Ishikawa (cell line): ENCODE measurements around the gene SLC26A6.

Source experiments
- CREB1 ChIP-seq: IDR thresholded peaks from 2 replicates; pipeline ENCODE4 v1.6.1; 2012; ENCODE audit warnings: low read depth
- EGR1 ChIP-seq: IDR thresholded peaks from 2 replicates; pipeline ENCODE4 v1.6.1; 2012
- EP300 ChIP-seq: IDR thresholded peaks from 2 replicates; pipeline ENCODE4 v1.6.1; 2012; ENCODE audit warnings: borderline replicate concordance
- FOXM1 ChIP-seq: IDR thresholded peaks from 2 replicates; pipeline ENCODE4 v1.6.1; 2012; ENCODE audit warnings: low read depth, borderline replicate concordance
- RAD21 ChIP-seq: IDR thresholded peaks from 2 replicates; pipeline ENCODE4 v1.6.1; 2012; ENCODE audit warnings: low read depth
- TF ChIP-seq, protein P1 (sequence below): IDR thresholded peaks from 2 replicates; pipeline ENCODE4 v1.6.1; 2012; ENCODE audit warnings: low read depth, mild to moderate bottlenecking
- TF ChIP-seq, protein P2 (sequence below): IDR thresholded peaks from 2 replicates; pipeline ENCODE4 v1.6.1; 2012

DNA sequence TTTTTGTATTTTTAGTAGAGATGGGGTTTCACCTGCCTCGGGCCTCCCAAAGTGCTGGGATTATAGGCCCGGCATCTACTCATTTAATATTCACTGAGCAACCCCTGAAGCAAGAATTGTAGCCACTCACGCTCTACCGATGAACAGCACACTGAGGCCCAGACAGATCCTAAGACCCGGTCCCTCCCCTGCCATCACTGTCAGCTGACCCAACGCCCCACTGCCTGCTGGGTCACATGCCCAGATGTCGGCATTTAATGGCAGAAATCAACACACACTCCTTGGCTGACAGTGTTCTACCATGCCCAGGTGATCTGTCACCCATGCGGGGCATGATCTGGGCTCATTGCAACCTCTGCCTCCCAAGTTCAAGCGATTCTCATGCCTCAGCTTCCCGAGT is 10.5 kb downstream of the SLC26A6 start:
- TF ChIP-seq, protein P1, sequence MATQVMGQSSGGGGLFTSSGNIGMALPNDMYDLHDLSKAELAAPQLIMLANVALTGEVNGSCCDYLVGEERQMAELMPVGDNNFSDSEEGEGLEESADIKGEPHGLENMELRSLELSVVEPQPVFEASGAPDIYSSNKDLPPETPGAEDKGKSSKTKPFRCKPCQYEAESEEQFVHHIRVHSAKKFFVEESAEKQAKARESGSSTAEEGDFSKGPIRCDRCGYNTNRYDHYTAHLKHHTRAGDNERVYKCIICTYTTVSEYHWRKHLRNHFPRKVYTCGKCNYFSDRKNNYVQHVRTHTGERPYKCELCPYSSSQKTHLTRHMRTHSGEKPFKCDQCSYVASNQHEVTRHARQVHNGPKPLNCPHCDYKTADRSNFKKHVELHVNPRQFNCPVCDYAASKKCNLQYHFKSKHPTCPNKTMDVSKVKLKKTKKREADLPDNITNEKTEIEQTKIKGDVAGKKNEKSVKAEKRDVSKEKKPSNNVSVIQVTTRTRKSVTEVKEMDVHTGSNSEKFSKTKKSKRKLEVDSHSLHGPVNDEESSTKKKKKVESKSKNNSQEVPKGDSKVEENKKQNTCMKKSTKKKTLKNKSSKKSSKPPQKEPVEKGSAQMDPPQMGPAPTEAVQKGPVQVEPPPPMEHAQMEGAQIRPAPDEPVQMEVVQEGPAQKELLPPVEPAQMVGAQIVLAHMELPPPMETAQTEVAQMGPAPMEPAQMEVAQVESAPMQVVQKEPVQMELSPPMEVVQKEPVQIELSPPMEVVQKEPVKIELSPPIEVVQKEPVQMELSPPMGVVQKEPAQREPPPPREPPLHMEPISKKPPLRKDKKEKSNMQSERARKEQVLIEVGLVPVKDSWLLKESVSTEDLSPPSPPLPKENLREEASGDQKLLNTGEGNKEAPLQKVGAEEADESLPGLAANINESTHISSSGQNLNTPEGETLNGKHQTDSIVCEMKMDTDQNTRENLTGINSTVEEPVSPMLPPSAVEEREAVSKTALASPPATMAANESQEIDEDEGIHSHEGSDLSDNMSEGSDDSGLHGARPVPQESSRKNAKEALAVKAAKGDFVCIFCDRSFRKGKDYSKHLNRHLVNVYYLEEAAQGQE, result no peak
- TF ChIP-seq FOXM1 (no peak), RAD21 (no peak), EP300 (no peak), EGR1 (no peak), CREB1 (no peak)
- TF ChIP-seq, protein P2, sequence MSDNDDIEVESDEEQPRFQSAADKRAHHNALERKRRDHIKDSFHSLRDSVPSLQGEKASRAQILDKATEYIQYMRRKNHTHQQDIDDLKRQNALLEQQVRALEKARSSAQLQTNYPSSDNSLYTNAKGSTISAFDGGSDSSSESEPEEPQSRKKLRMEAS, result no peak
